GOT3 (cell line): ENCODE data around the gene HSD17B1.
"Not testable (repeated sequence)": the region's sequence is repeated elsewhere in the genome, so short reads cannot be mapped to it uniquely, and the experiment has no call there.

ENCODE experiments used
- DNase-seq: peaks from one replicate; lab custom pipeline; 2025; ENCODE audit warnings: mixed read lengths; lab: John Stamatoyannopoulos, UW

Gene HSD17B1

DNA sequence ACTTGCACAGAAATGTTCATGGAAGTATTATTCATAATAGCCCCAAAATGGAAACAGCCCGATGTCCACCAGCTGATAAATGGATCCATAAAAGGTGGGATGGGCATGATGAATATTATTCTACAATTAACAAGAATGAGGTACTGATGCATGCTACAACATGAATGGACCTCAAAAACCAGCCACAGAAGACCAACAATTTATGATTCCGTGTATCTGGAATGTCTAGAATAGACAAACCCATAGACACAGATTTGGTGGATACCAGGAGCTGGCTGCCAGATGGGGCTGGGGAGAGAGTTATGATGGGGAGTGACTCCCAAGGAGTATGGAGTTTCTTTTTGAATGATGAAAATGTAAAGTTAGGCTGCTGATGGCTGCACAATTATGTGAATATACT lies 27.5 kb upstream of the HSD17B1 start:
- DNase-seq = no peak

GRCh38 chr17:42526031-42526444 lies 26.7 kb upstream of the HSD17B1 start:
- no peak for DNase-seq

GRCh38 chr17:42527932-42528331 lies 24.8 kb upstream of the HSD17B1 start:
- DNase-seq = no peak

DNA sequence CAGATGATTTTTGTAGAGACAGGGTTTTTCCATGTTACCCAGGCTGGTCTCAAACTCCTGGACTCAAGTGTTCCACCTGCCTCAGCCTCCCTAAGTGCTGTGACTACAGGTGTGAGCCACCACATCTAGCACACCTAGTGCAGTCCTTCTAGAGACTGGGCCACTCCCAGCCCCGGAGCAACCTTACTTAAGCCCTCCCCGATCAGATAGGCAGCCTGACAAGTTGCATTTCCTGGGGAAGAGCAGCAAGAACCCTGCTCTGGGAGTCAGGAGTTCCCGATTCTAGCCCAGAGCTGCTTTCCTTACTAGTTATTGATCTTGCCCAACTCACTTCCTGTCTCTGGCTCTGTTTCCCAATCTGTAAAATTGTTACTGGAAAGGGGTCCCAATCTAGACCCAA lies 23.7 kb upstream of the HSD17B1 start:
- no peak for DNase-seq

GRCh38 chr17:42530952-42531454 lies 21.7 kb upstream of the HSD17B1 start:
- DNase-seq = no peak

DNA sequence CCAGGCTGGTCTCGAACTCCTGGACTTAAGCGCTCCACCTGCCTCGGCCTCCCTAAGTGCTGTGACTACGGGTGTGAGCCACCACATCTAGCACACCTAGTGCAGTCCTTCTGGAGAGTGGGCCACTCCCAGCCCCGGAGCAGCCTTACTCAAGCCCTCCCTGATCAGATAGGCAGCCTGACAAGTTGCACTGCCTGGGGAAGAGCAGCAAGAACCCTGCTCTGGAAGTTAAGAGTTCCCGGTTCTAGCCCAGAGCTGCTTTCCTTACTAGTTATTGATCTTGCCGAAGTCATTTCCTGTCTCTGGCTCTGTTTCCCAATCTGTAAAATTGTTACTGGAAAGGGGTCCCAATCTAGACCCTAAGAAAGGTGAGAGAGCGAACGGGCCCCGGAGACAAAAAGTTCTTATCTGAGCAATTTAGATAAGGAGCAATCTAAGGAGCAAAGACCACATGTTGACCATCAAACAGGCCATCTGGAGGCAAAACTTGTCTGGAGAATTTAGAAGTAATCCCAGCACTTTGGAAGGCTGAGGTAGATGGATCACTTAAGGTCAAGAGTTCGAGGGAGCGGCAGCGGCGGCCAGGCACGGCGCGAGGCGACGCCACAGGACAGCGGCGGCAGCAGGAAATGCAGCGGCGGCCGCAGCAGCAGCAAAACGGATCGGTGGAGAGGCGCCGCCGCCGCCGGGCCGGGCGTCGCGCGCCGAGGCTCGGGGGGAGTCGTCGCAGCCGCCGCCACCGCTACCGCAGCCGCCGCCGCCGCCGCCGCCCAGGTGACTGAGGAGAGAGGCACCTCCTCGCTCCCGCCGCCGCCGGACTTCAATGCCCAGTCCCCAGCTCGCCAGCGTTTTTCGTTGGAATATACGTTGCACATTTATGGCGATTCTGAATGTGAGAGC lies 21.0 kb upstream of the HSD17B1 start:
- DNase-seq = no peak

DNA sequence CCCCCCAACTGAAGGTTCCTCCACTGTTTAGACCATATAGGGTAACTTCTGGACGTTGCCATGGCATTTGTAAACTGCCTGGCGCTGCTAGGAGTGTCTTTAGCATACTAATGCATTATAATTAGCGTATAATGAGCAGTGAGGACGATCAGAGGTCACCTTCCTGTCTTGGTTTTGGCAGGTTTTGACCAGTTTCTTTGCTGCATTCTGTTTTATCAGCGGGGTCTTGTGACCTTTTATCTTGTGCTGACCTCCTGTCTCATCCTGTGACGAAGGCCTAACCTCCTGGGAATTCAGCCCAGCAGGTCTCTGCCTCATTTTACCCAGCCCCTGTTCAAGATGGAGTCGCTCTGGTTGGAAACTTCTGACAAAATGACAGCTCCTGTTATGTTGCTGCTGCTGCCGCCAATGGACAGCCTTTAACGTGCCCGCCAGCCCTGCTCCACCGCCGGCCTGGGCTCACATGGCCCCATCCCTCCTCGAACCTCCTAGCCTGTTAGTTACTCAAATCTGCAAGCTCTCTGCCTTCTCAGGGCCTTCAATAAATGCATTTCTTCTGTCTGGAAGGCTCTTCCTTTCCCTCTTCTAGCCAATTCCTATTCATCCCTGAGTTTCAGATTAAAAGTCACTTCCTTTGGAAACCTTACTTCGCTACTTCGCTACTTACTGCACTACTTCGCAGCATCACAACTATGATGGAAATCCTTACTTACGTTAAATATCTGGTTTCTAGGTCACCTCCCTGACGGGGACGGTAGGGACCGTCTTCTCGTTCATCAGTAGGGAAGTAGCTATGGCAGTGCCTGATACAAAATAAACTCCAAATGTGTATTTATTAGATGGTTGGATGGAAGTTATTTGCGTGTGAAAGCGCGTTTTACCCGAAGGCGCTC lies 17.3 kb upstream of the HSD17B1 start:
- no peak for DNase-seq

GRCh38 chr17:42536048-42536371 lies 16.7 kb upstream of the HSD17B1 start, which contains the start of gene NAGLU:
NAGLU (plus strand) TSS chr17:42536241; CDS start chr17:42536273, 32 bp downstream.
- peak; percentile 45 for DNase-seq

- peak; percentile 44 for DNase-seq
Observed at GRCh38 chr17:42536372-42537155, 16.2 kb upstream of the HSD17B1 start.

- DNase-seq = no peak
Observed at GRCh38 chr17:42537156-42537805, 15.4 kb upstream of the HSD17B1 start.

- DNase-seq = no peak
Observed at GRCh38 chr17:42537826-42538451, 14.8 kb upstream of the HSD17B1 start.

- no peak for DNase-seq
Observed at GRCh38 chr17:42538482-42538881, 14.2 kb upstream of the HSD17B1 start.

DNA sequence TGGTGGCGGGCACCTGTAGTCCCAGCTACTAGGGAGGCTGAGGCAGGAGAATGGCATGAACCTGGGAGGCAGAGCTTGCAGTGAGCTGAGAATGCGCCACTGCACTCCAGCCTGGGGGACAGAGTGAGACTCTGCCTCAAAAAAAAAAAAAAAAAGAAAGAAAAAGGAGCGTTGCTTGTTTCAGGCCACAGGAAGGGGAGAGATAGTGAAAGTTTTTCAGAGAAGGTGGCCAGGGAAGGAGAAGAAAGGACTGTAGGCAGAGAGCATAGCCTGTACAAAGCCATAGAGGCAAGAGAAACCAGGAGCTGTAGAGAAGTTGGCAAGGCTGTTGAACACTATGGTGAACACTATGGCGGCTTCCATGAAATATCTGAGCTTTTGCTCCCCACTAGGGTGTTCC lies 12.2 kb upstream of the HSD17B1 start:
- not testable (repeated sequence) for DNase-seq

GRCh38 chr17:42541041-42541833 lies 11.5 kb upstream of the HSD17B1 start:
- no peak for DNase-seq

DNA sequence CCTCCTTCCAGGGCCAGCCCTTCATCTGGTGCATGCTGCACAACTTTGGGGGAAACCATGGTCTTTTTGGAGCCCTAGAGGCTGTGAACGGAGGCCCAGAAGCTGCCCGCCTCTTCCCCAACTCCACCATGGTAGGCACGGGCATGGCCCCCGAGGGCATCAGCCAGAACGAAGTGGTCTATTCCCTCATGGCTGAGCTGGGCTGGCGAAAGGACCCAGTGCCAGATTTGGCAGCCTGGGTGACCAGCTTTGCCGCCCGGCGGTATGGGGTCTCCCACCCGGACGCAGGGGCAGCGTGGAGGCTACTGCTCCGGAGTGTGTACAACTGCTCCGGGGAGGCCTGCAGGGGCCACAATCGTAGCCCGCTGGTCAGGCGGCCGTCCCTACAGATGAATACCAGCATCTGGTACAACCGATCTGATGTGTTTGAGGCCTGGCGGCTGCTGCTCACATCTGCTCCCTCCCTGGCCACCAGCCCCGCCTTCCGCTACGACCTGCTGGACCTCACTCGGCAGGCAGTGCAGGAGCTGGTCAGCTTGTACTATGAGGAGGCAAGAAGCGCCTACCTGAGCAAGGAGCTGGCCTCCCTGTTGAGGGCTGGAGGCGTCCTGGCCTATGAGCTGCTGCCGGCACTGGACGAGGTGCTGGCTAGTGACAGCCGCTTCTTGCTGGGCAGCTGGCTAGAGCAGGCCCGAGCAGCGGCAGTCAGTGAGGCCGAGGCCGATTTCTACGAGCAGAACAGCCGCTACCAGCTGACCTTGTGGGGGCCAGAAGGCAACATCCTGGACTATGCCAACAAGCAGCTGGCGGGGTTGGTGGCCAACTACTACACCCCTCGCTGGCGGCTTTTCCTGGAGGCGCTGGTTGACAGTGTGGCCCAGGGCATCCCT lies 9.3 kb upstream of the HSD17B1 start:
- no peak for DNase-seq

- no peak for DNase-seq
Observed at GRCh38 chr17:42544874-42545283, 7.8 kb upstream of the HSD17B1 start.

- DNase-seq = not testable (repeated sequence)
Observed at GRCh38 chr17:42545755-42546505, 6.8 kb upstream of the HSD17B1 start.

- DNase-seq = no peak
Observed at GRCh38 chr17:42547001-42547461, 5.7 kb upstream of the HSD17B1 start.
